Right hindlimb (tissue), 1 donor: ENCODE data around the gene RAD51B.
A peak's percentile ranks its signal among the peaks of the same experiment; 100 is the strongest.

Experiments used
- DNase-seq: peaks from one replicate; pipeline ENCODE4 v3.0.0-alpha.2; 2018

The RAD51B gene

DNA sequence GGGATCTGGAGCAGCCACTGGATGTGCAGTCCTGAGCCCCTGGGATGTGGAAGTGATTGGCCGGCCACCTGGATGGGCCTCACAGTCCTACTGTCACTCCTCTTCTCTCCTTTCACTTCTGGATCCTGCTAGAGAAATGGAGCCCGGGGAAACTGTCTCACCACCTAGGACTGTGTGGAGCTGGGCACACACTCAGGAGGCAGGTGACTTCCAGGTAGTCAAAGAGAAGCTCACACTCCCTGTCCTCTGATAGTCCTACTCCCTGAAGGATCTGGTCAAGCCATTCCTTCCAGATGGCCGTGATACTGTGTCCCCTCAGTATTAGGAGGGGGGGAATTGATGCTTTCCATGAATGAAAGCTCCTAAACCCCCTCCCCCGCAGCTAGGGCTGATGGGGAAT is 772.2 kb downstream of the RAD51B start:
- DNase-seq = peak; percentile 19

DNA sequence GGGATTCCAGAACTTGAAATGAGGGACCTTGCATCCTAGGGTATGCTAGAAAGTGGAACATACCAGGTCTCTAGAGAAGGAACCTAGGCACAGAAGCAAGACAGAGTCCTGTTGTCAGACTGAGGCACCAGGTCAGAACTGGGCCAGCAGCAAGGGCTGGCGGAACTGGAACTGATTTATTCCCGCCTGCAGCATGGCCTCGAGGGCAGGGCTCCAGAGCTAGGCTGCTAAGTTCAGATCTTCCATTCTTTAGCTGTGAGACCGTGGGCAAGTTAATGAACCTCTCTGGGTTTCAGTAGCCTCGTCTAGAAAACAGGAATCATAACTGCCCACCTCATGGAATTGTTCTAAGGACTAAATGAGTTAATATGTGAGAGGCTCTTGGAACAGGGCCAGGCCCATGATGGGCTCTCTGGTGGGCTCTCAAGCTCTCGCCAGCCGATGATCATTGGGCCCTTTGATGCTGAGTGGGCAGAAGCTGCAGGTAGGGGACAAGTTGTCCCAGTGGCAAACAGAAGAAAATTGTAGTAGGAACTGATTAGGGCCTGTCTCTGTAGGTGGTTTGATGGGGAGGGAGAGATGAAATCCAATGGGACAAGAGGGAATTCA is 773.5 kb downstream of the RAD51B start:
- DNase-seq = peak; percentile 21

DNA sequence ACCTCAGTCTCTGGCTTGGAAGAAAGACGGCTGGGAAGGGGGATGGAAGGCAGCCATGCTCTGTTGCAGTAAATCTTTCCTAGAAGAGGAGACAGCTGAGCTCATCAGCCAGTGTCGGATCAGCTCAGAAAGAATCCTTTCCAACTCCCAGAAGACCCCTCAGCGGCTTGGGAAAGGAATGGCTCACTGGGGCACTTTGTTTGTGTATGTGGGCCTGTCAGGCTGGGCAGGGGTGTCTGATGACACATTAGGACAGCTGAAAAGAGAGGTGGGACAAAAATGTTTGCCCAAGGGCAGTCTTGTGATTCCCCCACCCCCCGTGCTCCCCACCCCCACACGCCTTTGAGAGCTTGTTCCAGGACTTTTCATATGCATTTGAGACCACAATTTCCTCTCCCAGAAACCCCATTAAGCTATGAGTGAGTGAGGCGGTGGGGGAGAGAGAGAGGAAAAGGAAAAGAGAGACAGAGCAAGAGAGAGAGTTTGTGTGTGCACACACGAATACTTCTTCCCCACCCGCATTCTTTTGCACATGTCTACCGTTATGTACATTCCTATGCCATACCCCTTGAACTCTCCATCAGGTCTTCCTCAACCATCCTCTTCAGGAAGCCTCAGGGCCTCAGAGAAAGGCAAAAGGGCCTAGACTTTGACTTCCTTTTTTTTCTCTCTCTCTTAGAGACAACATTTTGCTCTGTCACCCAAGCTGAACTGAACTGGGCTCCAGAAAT is 774.4 kb downstream of the RAD51B start:
- peak; percentile 87 for DNase-seq

DNA sequence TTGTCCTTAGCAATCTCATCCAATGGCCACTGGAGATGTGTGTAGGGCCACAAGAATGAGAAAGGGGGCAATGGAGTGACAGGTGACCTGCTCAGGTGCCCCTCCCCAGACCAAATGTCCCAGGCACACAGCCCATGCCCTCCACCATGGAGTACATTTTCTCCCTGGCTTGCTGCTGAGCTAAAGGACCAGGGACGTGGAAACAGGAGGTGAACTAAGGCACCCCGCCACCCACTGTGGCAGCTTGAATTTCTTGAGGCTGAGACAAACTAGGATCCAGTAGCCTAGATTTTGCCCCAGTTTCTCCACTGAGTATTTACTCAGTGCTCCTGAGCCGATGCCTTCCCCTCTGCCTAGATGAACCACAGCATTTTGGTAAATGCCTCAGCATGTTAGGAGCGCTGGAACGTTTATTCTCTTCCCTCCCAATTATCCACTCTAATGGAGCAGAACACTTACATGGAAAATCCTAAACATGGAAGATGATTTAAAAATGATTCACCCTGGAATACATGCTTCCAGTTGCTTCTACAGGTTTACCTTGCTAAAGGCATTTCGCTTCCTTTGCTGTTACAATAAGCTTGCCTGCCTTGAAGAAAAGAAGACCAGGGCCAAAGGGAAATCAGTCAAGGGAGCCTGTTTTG is 775.3 kb downstream of the RAD51B start:
- peak; percentile 5 for DNase-seq

DNA sequence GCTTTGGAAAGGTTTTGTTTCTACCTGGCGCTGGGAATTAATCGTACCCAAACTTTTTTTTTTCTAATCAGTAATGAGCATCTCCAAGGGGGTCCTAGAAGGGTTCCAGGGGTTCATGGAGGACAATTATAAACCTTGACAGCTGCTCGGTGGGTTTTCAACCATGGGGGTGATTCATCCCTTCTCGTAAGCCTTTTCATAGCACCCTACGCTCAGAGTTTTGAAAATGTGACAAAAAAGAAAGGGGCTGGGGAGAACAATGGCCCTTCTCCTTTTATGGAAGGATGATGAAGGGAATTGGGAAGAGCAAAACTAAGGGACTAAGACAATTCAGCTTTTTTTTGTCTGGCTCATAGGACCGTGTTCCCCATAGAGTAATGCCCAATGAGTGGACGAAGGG is 776.6 kb downstream of the RAD51B start:
- DNase-seq = peak; percentile 3

DNA sequence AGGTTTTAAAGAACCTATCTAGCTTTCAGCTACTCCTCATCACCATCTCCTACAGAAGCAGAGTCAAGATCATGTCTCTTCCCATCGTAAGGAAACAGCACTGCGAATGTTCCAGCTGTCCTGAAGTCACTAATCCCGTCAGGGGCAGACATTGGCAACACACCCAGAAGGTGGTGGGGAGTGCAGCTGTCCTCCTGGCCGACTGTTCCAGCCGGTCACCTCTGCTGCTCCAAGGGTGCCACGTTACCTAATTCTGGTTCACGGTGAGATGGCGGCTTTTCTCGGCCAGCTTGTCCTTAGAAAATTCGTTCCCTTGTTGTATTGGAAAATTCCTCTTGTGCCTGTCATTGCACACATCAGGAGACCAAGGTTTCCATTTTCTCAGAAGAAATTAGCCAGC is 777.1 kb downstream of the RAD51B start:
- peak; percentile 66 for DNase-seq

DNA sequence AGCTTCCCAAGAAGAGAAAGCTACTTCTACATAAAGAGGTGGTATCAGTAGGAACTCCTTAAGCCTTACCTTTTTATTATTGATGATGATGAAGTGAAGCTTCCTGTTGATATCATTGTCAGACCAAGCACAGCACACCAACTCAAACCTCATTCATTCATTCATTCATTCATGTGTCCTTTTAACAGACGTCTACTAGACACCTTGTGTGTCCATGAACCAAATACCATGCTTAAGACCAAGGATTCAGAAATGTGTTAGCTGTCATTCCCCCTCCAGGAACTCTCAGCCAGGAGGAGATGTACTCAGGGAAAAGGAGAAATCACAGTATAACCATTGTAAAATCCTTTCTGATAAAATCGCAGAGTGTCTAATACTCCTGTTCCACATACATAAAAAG is 778.5 kb downstream of the RAD51B start:
- DNase-seq = no peak

DNA sequence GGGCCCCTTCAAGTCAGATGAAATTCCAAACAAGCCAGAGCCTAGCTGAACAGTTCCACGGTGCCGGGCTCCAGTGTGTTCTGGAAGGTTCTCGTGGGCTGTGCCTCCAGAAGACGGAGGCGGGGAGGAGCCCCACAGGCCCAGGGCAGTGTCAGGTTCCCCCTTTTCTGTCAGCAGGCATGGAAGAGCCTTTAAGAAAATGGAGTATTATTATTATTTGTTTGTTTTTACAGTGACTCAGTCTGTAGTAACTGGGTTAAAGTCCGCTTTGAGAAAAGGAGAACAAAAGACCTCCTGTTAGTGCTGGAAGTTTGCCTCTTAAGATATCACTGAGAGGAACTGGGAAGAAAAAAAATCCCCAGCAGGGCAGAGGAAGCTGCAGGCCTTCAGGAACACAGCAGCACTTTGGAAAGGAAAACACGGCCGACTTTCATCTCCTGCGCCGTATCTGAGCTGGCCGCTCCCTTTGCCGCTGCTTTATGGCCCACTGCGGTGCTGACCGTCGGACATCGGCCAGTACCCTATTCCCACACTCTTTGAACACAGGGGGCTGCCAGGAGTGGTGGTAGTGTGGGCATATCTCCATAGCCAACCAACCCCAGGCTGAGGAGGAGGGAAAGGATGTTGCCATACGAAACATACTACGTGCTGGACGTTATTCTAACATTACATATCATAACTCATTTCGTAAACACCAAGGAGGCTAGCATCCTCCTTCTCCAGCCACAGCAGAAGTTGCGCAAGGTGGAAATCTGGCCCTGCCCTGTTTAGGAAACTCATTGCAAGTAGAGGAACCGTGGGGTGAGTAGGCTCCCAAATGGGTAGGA is 779.3 kb downstream of the RAD51B start:
- DNase-seq = peak; percentile 33

DNA sequence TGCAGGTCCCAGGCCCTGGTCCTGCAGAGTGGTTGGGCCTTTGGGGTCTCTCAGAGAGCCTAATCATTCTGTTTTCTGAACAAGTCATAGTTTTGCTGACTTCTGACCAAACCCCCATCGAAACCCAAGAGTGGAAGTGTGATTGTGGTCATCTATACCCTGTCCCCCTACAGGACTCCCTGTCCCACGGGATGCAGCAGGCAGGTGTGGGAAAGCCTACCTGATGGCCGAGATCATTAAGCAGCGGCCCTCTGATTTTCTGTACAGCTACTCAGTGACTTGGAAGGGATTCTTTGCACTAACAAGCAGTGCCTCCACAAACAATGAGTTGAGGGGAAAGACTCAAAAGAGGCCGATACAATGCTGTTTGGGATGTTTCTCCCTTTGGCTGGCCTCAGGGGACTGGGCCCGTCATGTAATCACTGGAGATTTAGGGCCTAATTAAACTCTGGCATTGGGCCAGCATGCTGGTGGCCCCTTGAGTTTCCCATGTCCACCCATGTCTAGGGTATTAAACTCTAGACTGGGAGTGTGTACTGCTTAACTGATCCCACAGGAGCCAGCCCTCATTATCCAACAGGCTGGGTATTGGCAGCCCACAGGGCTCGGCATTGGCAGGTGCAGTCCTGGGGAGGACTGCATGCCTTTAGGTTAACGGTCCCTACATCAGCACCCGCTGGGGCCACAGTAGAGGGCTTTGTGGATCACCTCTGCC is 780.5 kb downstream of the RAD51B start:
- peak; percentile 13 for DNase-seq

DNA sequence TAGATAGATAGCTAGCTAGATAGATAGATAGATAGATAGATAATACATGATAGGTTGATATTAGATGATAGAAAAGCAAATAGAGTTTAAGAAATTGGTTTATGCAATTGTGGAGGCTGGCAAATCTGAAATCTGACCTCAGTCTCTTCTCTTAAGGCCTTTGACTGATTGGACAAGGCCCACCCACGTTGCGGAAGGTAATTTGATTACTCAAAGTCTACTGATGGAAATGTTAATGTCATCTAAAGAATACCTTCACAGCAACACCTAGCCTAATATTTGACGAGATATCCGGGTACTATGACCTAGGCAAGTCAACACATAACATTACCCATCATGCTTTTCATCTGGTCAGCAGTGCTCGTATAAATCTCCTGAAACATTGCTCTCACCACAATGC is 782.9 kb downstream of the RAD51B start:
- peak; percentile 0 for DNase-seq

DNA sequence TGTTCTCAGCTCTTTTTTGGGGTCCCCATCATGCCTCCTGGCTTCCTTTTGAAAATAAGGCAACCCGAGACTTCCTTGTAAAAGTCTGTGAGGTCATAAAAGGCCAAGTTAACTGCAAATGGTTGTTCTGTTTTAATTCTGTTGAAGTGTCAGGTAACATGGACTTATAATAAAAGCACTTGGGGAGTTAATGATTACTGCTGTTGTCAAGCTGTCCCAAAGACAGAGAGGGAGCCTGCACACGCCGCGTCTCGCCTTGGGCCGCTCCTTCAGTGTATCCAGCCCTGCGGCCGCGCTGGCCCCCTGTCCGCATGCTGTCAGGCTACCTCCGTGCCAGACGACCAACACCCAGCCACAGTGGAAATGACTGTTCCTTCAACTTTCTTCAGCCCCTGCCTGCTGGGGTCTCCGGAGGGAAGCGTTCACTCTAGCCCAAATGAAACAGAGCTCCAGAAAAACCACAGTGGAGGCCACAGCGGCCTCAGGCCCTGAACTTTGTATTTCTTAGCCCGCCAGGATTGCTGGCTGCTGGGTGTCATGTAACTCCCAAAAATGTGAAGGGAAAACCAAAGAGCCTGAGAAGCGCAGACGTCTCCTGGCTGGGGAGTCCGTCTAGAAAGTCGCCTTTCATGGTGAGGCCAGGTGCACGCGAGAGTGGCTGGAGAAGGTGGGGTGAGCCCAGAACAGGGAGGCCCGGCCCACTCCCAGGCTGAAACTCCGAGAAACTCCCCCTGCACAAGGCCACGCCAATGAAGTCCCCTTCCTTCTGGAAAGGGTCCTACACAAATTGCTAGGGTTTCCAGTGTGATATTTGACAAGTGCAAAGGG is 784.2 kb downstream of the RAD51B start:
- peak; percentile 85 for DNase-seq

DNA sequence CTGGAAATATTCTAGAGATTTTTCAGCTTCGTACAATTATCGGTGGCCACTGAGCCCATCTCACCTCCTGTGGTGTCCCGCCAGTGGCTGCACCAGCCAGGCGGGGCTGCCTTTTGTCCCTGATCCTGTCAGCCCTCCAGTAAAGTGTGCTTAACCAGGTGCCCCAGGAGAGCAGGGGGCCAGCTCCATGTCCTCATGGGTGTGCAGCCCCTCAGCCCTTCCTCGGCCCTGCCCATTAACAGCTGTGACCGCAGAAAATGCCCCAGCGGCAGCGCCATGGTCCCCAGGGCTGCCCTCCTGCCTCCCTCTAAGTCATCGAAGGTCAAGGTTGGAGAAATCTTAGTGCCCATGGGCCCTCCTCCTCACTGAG is 784.8 kb downstream of the RAD51B start:
- DNase-seq = no peak

DNA sequence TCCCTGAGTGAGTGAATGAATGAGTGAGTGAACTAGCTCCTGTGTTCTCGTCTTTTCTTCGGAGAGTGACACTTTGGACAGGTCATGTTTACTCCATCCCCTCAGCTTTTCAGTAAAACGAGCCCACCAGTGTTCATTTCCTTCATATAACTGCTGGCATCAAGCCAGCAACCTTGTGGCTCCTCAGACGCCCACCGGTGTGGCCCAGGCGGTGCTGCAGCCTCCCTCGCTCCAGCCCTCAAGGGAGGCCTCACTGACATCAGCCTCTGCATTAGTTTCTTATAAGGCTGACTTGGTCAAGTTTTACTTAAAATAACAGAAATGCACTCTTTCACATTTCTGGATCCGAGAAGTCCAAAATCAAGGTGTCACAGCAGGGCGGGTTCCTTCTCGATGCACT is 785.2 kb downstream of the RAD51B start:
- peak; percentile 14 for DNase-seq

DNA sequence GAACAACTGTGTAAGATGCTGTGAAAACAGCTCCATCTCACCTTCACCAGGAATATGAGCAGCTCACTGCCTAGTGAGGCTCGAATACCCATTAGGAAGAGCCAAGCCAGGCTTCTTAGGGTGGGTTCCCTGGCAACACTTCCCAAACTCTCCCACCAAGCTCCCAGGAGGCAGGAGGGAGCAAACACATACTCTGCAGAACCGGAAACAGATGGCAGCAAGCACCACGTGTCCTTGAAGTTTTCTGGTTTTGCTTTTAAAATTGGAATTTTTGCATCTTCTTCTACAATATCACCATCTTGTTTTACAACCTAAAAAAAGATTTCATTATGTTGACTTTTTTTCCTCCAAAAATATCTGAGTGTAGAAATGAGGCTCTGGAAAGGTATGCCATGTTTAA is 786.6 kb downstream of the RAD51B start:
- peak; percentile 13 for DNase-seq

DNA sequence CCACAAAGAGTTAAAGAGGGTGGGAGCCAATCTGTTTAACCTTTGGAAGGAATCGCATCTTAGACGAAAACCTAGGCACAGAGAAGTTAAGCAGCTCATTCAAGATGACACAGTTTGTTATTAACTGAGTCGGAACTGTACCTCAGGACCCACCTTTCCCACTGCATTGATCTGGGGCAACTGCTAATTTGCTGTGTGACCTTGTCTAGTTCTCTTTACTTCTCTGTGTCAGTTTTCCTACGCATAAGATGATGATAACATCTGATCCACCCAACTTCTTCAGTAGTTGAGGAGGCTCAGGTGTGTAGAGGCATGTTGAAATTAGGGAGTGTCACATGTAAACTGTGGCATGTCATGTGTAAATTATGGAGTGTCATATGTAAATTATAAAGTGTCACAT is 787.1 kb downstream of the RAD51B start:
- peak; percentile 2 for DNase-seq

DNA sequence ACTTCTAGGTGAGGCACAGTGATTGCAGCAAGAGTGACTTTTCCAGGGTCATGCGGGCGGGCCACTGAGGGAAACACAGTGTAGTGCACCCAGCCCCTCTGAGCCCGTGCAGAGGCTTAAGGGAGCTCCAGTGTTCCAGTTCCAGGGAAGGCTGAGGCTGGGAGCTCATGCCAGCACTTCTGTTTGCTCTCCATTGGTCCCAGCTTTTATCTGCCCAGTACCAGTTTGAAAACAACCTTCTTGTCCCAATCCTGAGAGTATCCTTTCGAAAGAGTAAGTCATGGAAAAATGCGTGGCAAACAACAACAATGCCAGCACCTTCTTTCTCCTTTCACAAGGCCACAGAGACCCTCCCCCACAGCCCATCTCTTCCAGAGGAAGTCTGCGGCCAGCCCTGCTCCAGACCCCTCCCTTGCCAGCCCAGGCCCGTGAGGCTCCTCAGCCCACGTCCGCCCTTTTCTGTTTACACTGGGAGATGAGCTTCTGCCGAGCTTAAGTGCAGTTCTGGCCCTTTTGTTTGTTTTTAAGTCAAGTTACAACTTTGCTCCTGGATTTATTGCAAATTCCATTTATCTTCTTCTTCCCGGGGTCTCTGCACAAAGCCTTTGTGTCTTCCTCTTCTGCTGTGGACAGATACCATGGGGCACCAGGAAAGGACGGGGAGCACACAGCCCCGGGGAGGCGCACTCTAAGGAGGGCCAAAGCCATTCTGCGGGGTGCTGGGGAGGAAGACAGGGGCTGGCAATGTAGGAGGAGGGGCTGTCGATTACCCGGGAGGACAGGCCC is 787.7 kb downstream of the RAD51B start:
- DNase-seq = peak; percentile 66

DNA sequence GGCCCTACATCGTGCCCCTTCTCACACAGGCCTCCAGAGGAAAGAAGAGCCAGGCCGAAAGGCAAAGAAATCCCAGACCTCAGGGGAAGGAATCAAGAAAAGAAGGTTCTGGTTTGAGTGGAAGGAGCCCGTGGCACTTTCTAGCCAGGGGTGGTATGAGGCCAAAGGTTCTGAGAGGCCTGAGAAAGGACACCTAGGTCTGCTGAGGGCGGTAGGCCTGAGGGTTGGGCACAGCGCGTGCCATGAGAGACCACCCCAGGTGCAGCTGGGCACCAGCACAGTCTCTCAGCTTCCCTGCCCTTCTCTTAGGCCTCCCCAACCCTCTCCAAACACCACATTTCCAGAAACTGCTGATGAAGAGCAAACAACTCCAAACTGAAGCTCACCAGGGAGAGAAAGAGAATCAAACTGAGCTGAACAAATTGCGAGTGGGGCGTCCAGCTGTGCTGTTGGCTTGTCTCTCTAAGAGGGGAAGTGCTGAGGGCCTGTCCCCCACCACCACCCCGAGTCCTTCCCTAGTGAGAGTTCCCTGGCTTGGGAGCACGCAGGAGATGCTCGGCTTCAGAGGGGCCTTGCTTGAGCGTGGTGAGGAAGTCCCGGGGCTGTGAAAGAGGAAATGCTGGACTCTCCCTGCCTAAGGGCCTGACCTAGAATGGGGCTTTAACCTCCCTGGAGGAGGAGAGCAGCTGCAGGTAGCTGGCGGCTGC is 788.4 kb downstream of the RAD51B start:
- peak; percentile 72 for DNase-seq

DNA sequence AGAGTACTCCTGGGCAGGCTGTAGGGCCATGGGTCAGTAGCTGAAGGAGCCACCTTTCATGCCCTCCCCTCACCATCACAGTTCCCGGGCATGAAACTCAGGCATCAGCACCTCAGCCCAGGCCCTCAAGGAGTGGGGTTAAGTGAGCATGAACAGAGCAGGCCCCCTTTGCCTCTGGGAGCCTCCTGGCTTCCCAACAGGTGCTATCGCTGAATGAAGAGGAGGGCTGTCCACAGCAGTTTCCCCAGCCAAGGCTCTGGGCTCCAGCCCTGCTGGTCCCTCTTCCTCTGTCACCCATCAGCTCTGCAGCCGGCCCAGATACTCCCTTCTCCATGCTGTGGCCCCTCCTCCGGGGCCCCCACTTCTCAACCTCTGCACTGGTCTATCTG is 789.0 kb downstream of the RAD51B start:
- no peak for DNase-seq

DNA sequence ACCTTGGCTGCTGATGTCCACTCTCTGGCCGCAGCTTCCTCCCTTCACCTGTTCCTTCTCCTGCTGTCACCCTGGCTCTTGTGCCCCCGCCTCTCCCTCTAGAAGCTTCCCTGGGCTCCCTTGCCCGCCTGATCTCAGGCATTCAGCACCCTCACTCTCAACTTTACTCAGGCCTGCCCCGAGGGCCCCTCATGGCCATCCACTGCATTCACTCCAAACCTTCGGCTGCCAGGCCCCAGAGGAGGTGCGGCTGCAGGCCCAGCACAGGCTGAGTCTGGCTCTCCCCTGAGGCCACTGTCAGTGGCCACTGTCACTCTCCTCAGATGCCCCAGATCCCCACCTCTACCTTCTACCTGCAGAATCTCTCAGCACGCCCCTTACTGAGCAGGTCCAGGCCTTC is 789.4 kb downstream of the RAD51B start:
- no peak for DNase-seq

DNA sequence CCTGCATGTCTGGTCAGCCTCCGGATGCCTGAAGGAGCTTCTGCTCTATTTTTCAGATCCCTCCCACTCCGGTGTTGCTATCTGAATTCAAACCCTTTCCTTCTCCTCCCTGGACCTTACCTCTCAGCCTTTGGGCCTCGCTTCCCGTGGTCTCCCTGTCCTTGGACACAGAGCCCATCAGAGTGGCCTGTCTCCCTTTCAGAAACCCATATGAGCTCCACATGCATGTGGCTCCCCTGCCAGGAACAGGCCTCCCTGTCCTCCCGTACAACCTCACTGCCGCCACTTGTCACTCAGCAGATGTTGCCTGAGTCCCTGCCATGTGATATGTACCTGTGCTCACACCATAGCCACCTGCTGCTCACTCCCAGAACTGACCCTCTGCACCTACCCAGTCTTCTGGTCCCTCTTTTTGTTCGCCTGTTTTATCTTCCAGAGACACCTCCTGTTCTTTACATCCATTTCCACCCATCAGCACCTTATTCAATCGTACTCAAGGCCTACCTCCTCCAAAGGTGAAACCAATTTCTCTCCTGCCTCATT is 790.7 kb downstream of the RAD51B start:
- DNase-seq = peak; percentile 4
